Hepatocyte (in vitro differentiated cells): ENCODE measurements around the gene POU2AF1. TPM values are rescaled to one million over a fixed set of nuclear protein-coding genes. Genes with fewer than 3 reads are reported as not detected.

Experiments used
- DNase-seq: peaks from one replicate; pipeline ENCODE4 v3.0.0-alpha.2; 2016; ENCODE audit warnings: low spot score
- H2AFZ ChIP-seq: fragments of 200-600 bp; sonication (generic); 2 replicates; pipeline ENCODE4 v1.6.0; 2016; ENCODE audit warnings: antibody characterized with exemption, mild to moderate bottlenecking
- H3K27ac ChIP-seq: fragments of 200-600 bp; sonication (generic); 2 replicates; pipeline ENCODE4 v1.5.1; 2016; ENCODE audit warnings: mild to moderate bottlenecking
- H3K27me3 ChIP-seq: fragments of 200-600 bp; sonication (generic); 2 replicates; pipeline ENCODE4 v1.6.1; 2016
- H3K36me3 ChIP-seq: fragments of 200-600 bp; sonication (generic); replicated peaks from 2 replicates; pipeline ENCODE4 v1.5.1; 2016; ENCODE audit warnings: low read depth; ENCODE audit not compliant: insufficient read depth
- H3K4me1 ChIP-seq: fragments of 200-600 bp; sonication (generic); 2 replicates; pipeline ENCODE4 v1.5.1; 2016; ENCODE audit warnings: mild to moderate bottlenecking, moderate library complexity; ENCODE audit not compliant: insufficient read depth
- H3K4me2 ChIP-seq: fragments of 200-600 bp; sonication (generic); 2 replicates; pipeline ENCODE4 v1.6.0; 2016
- H3K4me3 ChIP-seq: fragments of 200-600 bp; sonication (generic); 2 replicates; pipeline ENCODE4 v1.5.1; 2016; ENCODE audit warnings: mild to moderate bottlenecking
- H3K79me2 ChIP-seq: fragments of 200-600 bp; sonication (generic); 2 replicates; pipeline ENCODE4 v1.6.0; 2017; ENCODE audit warnings: mild to moderate bottlenecking
- H3K9me2 ChIP-seq: fragments of 200-600 bp; sonication (generic); replicated peaks from 2 replicates; pipeline ENCODE4 v1.6.0; 2017; ENCODE audit warnings: mild to moderate bottlenecking; ENCODE audit not compliant: insufficient read depth
- H3K9me3 ChIP-seq: fragments of 200-600 bp; sonication (generic); 2 replicates; pipeline ENCODE4 v1.5.1; 2016; ENCODE audit warnings: low read depth, mild to moderate bottlenecking
- H4K20me1 ChIP-seq: fragments of 200-600 bp; sonication (generic); 2 replicates; pipeline ENCODE4 v1.6.0; 2016; ENCODE audit warnings: mild to moderate bottlenecking; ENCODE audit not compliant: insufficient read depth, poor library complexity, severe bottlenecking
- CTCF ChIP-seq: fragments of 200-600 bp; sonication (generic); IDR thresholded peaks from 2 replicates; pipeline ENCODE4 v1.5.1; 2016; ENCODE audit warnings: antibody characterized with exemption, mild to moderate bottlenecking; ENCODE audit not compliant: poor library complexity
- EZH2 ChIP-seq: fragments of 200-600 bp; sonication (generic); IDR thresholded peaks from 2 replicates; pipeline ENCODE4 v1.6.1; 2016; ENCODE audit warnings: antibody characterized with exemption, mild to moderate bottlenecking, borderline replicate concordance
- EZH2phosphoT487 ChIP-seq: fragments of 200-600 bp; sonication (generic); IDR thresholded peaks from one replicate; pipeline ENCODE4 v1.6.1; 2018; ENCODE audit warnings: antibody characterized with exemption, mild to moderate bottlenecking, low read depth, moderate library complexity; ENCODE audit not compliant: unreplicated experiment, severe bottlenecking
- WGBS: methylation state at CpG from one replicate; pipeline ENCODE4 v1.1.6; 2016; ENCODE audit warnings: low lambda C conversion rate; ENCODE audit errors: missing lambda C conversion rate; 5-methylcytosine and 5-hydroxymethylcytosine counted together
- polyA plus RNA-seq: library from polyadenylated mRNA; unstranded; fragments of >200 nt; fragmentation: Nextera tagmentation; extraction: Ambion mirVana; gene quantifications from 2 replicates; pipeline ENCODE4 v1.2.1, GENCODE V29; 2016
- total RNA-seq: library from RNA; depleted of rRNA; stranded (reverse); fragments of >200 nt; gene quantifications from 2 replicates; pipeline ENCODE4 v1.2.3, GENCODE V29; 2014

POU2AF1 gene
- total and polyA plus RNA-seq, 2 experiments from 2014 or later: 0.06 to 0.23 TPM

- no peaks in the 10 kb centered on the region for H3K36me3 ChIP-seq
- no peak overlapping the region for H2AFZ ChIP-seq
- H4K20me1 ChIP-seq: no peaks in the 10 kb centered on the region
- H3K4me3 ChIP-seq: no peak overlapping the region
- WGBS: 91% methylated on average over 6 of the region's 6 CpGs
- no peaks in the 10 kb centered on the region for H3K9me3 ChIP-seq
- no peak for TF ChIP-seq EZH2
- TF ChIP-seq EZH2phosphoT487: no peak
- no peak for TF ChIP-seq CTCF
- H3K27ac ChIP-seq: no peak overlapping the region
- DNase-seq: no peak
- H3K27me3 ChIP-seq: no peaks in the 10 kb centered on the region
- H3K9me2 ChIP-seq: no peaks in the 10 kb centered on the region
- H3K79me2 ChIP-seq: no peaks in the 10 kb centered on the region
- H3K4me2 ChIP-seq: no peak overlapping the region
- no peaks in the 10 kb centered on the region for H3K4me1 ChIP-seq
Measured at GRCh38 chr11:111408789-111409727, 30.0 kb upstream of the POU2AF1 start.

GRCh38 chr11:111407652-111408051, 28.6 kb upstream of the POU2AF1 start:
- Histone ChIP-seq H3K79me2 (no peaks in the 10 kb centered on the region), H4K20me1 (no peaks in the 10 kb centered on the region), H3K4me1 (no peaks in the 10 kb centered on the region), H3K9me3 (no peaks in the 10 kb centered on the region), H3K4me2 (no peak overlapping the region), H2AFZ (no peak overlapping the region), H3K36me3 (no peaks in the 10 kb centered on the region), H3K9me2 (no peaks in the 10 kb centered on the region), H3K4me3 (no peak overlapping the region), H3K27me3 (no peaks in the 10 kb centered on the region), H3K27ac (no peak overlapping the region)
- DNase-seq: no peak
- WGBS: 96% methylated on average over 2 of the region's 2 CpGs
- TF ChIP-seq CTCF (no peak), EZH2phosphoT487 (no peak), EZH2 (no peak)

- H3K4me2 ChIP-seq: no peak overlapping the region
- no peaks in the 10 kb centered on the region for H3K9me3 ChIP-seq
- H3K36me3 ChIP-seq: no peaks in the 10 kb centered on the region
- H4K20me1 ChIP-seq: no peaks in the 10 kb centered on the region
- no peaks in the 10 kb centered on the region for H3K27me3 ChIP-seq
- no peak overlapping the region for H2AFZ ChIP-seq
- H3K4me3 ChIP-seq: no peak overlapping the region
- H3K79me2 ChIP-seq: no peaks in the 10 kb centered on the region
- TF ChIP-seq CTCF: no peak
- TF ChIP-seq EZH2: no peak
- no peak for TF ChIP-seq EZH2phosphoT487
- no peak for DNase-seq
- 29% methylated on average over 1 of the region's 1 CpG for WGBS
- H3K9me2 ChIP-seq: no peaks in the 10 kb centered on the region
- H3K4me1 ChIP-seq: no peaks in the 10 kb centered on the region
- H3K27ac ChIP-seq: no peak overlapping the region
Measured at GRCh38 chr11:111406589-111406988, 27.5 kb upstream of the POU2AF1 start.
